ENCODE measurements around the gene FKBP8. TPM values are rescaled to one million over a fixed set of nuclear protein-coding genes. Genes with fewer than 3 reads are reported as not detected.

Gene FKBP8
- total RNA-seq, 1 donor, result 209 TPM

DNA sequence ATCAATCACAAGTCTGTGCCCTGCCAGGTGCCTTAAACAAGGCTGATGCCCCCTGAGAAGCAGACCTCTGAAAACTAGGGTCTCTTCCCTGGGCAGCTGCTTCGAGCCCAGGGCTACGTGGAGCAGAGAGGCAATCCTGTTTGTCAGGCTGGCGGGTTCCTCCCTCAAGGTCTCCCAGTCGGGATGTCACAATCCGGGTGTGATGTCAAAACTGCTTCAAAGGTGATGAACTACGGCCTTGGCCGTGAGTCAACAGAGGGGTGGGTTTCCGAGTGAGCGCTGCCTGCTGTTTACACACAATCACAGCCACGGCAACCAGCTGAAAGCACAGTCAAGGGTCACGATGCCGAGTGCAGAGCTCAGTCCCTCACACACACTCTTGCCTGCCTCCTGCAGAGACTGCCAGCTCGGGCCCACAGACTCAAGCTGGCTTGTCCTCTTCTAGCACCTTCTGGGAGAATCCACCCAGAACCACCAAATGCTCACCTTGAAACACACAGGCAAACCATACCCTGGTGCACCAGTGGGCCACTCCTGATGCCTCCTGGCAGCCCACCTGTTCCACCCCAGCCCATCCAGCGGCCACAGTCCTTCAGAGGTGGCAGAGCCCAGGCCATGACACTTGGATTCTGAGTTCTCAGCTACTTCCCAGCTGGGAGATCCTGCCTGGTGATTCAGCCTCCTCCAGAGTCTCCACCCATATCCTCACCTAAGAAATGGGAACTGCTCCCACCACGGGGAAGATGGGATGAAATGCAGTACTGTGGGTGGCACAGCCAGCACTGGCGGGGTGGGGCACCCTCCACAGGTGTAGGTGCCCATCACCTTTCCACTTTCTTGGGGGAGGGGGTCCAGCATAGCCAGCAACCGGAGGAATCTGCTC, 28.3 kb downstream of the FKBP8 start:
- H3K4me3 ChIP-seq (ENCODE audit: low read depth, low read length), result no peak overlapping the region
- TF ChIP-seq, protein P1, sequence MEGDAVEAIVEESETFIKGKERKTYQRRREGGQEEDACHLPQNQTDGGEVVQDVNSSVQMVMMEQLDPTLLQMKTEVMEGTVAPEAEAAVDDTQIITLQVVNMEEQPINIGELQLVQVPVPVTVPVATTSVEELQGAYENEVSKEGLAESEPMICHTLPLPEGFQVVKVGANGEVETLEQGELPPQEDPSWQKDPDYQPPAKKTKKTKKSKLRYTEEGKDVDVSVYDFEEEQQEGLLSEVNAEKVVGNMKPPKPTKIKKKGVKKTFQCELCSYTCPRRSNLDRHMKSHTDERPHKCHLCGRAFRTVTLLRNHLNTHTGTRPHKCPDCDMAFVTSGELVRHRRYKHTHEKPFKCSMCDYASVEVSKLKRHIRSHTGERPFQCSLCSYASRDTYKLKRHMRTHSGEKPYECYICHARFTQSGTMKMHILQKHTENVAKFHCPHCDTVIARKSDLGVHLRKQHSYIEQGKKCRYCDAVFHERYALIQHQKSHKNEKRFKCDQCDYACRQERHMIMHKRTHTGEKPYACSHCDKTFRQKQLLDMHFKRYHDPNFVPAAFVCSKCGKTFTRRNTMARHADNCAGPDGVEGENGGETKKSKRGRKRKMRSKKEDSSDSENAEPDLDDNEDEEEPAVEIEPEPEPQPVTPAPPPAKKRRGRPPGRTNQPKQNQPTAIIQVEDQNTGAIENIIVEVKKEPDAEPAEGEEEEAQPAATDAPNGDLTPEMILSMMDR (IDR thresholded peaks at IDR 0.05; ENCODE audit: insufficient read depth, low read depth, low read length), result no peak
- peak; percentile 96 for DNase-seq (ENCODE audit: low read depth)

DNA sequence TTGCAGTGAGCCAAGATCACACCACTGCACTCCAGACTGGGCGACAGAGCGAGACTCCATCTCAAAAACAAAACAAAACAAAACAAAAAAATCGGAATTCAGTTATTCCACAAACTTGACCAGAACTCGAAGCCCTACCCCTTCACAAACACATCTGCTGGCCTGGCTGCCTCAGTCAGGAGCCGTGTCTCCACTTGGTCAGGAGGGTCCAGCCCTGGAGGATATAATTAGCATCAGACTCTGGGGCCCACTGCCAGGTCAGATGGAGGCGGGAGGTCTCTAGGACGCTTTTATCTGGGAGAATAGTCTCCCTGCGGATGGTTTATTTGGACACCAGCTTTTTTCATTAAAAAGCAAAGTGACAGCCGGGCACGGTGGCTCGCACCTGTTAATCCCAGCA, 29.5 kb downstream of the FKBP8 start:
- peak; percentile 58 for DNase-seq (ENCODE audit: low read depth)
- no peak overlapping the region for H3K4me3 ChIP-seq (ENCODE audit: low read depth, low read length)
- TF ChIP-seq, protein P1 (IDR thresholded peaks at IDR 0.05; ENCODE audit: insufficient read depth, low read depth, low read length), result no peak

DNA sequence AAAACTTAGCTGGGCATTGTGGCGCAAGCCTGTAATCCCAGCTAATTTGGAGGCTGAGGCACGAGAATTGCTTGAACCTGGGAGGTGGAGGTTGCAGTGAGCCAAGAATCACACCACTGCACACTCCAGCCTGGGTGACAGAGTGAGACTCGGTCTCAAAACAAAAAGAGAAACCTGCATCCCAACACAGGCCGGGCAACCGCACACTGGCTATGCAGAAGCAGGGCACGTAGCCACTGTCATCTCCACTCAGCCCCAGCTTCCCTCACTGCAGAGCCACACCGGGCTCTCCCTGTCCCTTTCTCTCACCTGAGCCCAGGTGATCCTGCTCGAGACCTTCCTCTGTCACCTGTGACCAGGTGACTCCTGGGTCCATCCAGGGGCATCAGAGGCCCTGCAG, 33.2 kb downstream of the FKBP8 start:
- no peak for DNase-seq (ENCODE audit: low read depth)
- TF ChIP-seq, protein P1 (IDR thresholded peaks at IDR 0.05; ENCODE audit: insufficient read depth, low read depth, low read length), result no peak
- H3K4me3 ChIP-seq (ENCODE audit: low read depth, low read length), result no peak overlapping the region

DNA sequence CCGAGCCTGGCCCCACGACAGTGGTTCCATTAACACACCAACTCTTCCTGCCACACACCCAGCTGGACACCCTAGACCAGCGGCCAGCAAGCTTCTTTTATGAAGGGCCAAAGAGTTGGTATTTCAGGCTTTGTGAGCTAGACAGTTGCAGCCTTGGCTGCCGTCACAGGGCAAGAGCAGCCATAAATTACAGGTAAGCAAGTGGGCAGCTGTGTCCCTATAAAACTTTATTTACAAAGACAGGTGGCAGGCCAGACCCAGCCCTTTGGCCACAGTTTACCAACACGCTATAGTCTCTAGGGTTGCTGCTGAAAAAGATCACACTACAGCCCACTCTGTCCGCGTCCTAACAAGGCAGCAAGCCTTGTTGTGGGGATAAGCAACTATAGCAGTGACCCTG, 34.8 kb downstream of the FKBP8 start:
- no peak for DNase-seq (ENCODE audit: low read depth)
- H3K4me3 ChIP-seq (ENCODE audit: low read depth, low read length), result no peak overlapping the region
- TF ChIP-seq, protein P1 (IDR thresholded peaks at IDR 0.05; ENCODE audit: insufficient read depth, low read depth, low read length), result no peak

DNA sequence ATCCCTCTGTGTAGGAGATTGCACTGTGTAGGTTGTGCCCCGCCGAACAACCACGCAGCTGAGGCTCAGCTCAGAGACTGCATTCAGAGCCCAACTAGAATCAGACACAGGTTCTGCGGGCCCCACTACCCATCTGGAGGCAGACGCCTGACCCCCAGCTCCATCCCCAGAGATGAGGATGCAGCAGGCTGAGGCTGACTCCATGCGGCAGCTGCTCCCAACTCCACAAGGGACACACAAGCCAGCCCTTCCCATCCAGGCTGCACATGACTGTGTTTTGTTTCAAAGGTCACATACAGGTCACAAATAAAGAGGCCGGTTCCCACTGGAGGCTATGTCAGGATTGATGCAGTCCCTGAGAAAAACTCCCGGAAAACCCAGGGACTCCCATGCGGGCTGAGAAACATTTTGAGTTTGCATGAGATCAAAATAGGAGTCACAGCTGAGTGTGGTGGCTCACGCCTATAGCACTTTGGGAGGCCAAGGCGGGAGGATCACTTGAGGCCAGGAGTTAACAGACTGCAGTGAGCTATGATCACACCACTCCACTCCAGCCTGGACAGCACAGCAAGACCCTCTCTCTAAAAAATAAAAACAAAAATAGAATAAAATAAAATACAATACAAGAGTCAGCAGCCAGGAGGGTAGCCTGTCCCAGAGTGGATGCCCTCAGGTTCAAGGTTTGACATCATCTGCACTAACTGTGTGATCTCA, 35.5 kb downstream of the FKBP8 start:
- DNase-seq (ENCODE audit: low read depth), result peak; percentile 85
- no peak overlapping the region for H3K4me3 ChIP-seq (ENCODE audit: low read depth, low read length)
- TF ChIP-seq, protein P1 (IDR thresholded peaks at IDR 0.05; ENCODE audit: insufficient read depth, low read depth, low read length), result no peak

DNA sequence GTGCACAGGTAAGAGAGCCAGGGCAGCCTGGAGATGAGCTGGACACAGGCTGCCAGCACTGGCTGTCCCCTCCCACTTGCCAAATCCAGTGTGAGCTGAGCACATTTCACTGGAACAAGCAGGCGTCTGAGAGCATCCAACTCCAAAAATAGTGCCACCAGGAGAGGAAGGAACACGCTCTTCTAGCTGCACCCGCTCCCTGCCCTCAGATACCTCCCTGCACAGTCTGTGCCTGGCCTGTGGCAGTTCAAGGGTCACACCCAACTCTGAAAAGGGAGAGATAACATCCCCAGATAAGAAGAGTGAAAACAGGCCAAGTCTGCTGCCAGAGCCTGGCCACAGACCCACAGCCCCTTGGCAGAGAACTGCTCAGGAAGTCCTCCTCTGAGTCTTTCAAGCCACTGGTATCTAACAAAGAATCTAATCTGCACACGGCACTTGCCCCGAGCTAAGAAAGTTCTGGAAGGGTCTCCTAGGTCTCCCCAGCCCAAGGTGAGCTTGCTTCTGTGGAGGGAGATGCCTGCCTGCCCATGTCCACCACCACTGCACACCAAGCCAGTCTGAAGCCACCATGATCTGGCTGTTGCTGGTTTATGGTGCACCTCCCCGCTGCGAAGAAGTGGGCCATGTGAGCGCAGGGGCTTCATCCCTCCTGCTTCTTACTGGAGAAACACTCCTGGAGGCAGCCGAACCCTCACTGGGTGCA, 36.2 kb downstream of the FKBP8 start:
- DNase-seq (ENCODE audit: low read depth), result peak; percentile 37
- TF ChIP-seq, protein P1 (IDR thresholded peaks at IDR 0.05; ENCODE audit: insufficient read depth, low read depth, low read length), result no peak
- no peak overlapping the region for H3K4me3 ChIP-seq (ENCODE audit: low read depth, low read length)

All from fibroblast of villous mesenchyme (primary cell).